GM23338 (cell line): ENCODE measurements around the gene ZSCAN21.

Experiments used
- CREB1 ChIP-seq: fragments of 250-450 bp; sonication (Bioruptor Pico); IDR thresholded peaks from 2 replicates; pipeline ENCODE4 v1.5.0; 2020; ENCODE audit warnings: low read depth, mild to moderate bottlenecking, moderate library complexity
- CTCF ChIP-seq, 2 experiments: fragments of 200-600 bp in 1 of 2; sonication (generic) in 1 of 2; conservative IDR thresholded peaks; 2 replicates each; pipeline versions ENCODE4 v1.5.1 to v1.6.1; 2016 to 2017; ENCODE audit warnings: antibody characterized with exemption in 2 of 2, low read depth in 2 of 2, mild to moderate bottlenecking in 2 of 2, moderate library complexity in 1 of 2
- EZH2 ChIP-seq: fragments of 200-600 bp; sonication (generic); IDR thresholded peaks from one replicate; pipeline ENCODE4 v1.8.0; 2017; ENCODE audit warnings: antibody characterized with exemption, mild to moderate bottlenecking, low read depth; ENCODE audit not compliant: unreplicated experiment
- POLR2AphosphoS5 ChIP-seq: IDR thresholded peaks from 2 replicates; pipeline ENCODE4 v1.6.1; 2016; ENCODE audit warnings: antibody characterized with exemption, low read depth
- REST ChIP-seq: IDR thresholded peaks from one replicate; pipeline ENCODE4 v1.6.1; 2018; ENCODE audit warnings: antibody characterized with exemption; ENCODE audit not compliant: unreplicated experiment

GRCh38 chr7:100095704-100096103, 46.1 kb downstream of the ZSCAN21 start:
- no peak for TF ChIP-seq POLR2AphosphoS5
- TF ChIP-seq CTCF (conservative IDR thresholded peaks at IDR 0.05; ENCODE audit: low read depth in 2 of 2), result no peak
- no peak for TF ChIP-seq CREB1 (CRISPR knock-in tag)
- TF ChIP-seq EZH2, result no peak
- no peak for TF ChIP-seq REST
